BE2C (cell line): ENCODE data around the gene TRAPPC11.

Experiments used
- DNase-seq: peaks from one replicate; pipeline ENCODE4 v3.0.0-alpha.2; 2020
- H3K27me3 ChIP-seq: fragments of 250-450 bp; sonication (Bioruptor Pico); 2 replicates; pipeline ENCODE4 v1.5.1; 2020; ENCODE audit warnings: mild to moderate bottlenecking
- H3K36me3 ChIP-seq: fragments of 250-450 bp; sonication (Bioruptor Pico); 2 replicates; pipeline ENCODE4 v1.5.1; 2020; ENCODE audit warnings: mild to moderate bottlenecking
- H3K4me1 ChIP-seq: fragments of 250-450 bp; sonication (Bioruptor Pico); 2 replicates; pipeline ENCODE4 v1.5.1; 2020
- H3K4me3 ChIP-seq: 2 replicates; pipeline ENCODE4 v1.5.1; 2011; ENCODE audit warnings: low read depth, low read length
- H3K9me3 ChIP-seq: fragments of 250-450 bp; sonication (Bioruptor Pico); 2 replicates; pipeline ENCODE4 v1.5.1; 2020
- CTCF ChIP-seq: IDR thresholded peaks from 2 replicates; pipeline ENCODE4 v1.5.1; 2012; ENCODE audit warnings: mild to moderate bottlenecking, low read depth, low read length

TRAPPC11 gene

GRCh38 chr4:183635741-183636140 is 23.4 kb upstream of the TRAPPC11 start:
- H3K9me3 ChIP-seq: no peaks in the 10 kb centered on the region
- H3K4me1 ChIP-seq: no peaks in the 10 kb centered on the region
- TF ChIP-seq CTCF: no peak
- no peaks in the 10 kb centered on the region; the same call in 1 of the 2 replicates for H3K36me3 ChIP-seq
- H3K27me3 ChIP-seq: no peaks in the 10 kb centered on the region
- H3K4me3 ChIP-seq: no peak overlapping the region
- DNase-seq: no peak

GRCh38 chr4:183636503-183636902 is 22.6 kb upstream of the TRAPPC11 start:
- H3K9me3 ChIP-seq: no peaks in the 10 kb centered on the region
- no peaks in the 10 kb centered on the region for H3K4me1 ChIP-seq
- no peak overlapping the region for H3K4me3 ChIP-seq
- H3K27me3 ChIP-seq: no peaks in the 10 kb centered on the region
- H3K36me3 ChIP-seq: no peaks in the 10 kb centered on the region; the same call in 1 of the 2 replicates
- no peak for DNase-seq
- no peak for TF ChIP-seq CTCF

GRCh38 chr4:183636923-183637322 is 22.2 kb upstream of the TRAPPC11 start:
- no peak for DNase-seq
- TF ChIP-seq CTCF: no peak
- Histone ChIP-seq H3K9me3 (no peaks in the 10 kb centered on the region), H3K36me3 (no peaks in the 10 kb centered on the region; the same call in 1 of the 2 replicates), H3K27me3 (no peaks in the 10 kb centered on the region), H3K4me1 (no peaks in the 10 kb centered on the region), H3K4me3 (no peak overlapping the region)

GRCh38 chr4:183637461-183637860 is 21.6 kb upstream of the TRAPPC11 start:
- Histone ChIP-seq H3K4me3 (no peak overlapping the region), H3K4me1 (no peaks in the 10 kb centered on the region), H3K27me3 (no peaks in the 10 kb centered on the region), H3K9me3 (no peaks in the 10 kb centered on the region), H3K36me3 (no peaks in the 10 kb centered on the region; the same call in none of the 2 replicates)
- TF ChIP-seq CTCF: no peak
- DNase-seq: no peak

- peaks cover under 1% of the 10 kb centered on the region for H3K36me3 ChIP-seq
- H3K9me3 ChIP-seq: no peaks in the 10 kb centered on the region
- H3K4me1 ChIP-seq: no peaks in the 10 kb centered on the region
- H3K27me3 ChIP-seq: no peaks in the 10 kb centered on the region
- DNase-seq: no peak
- no peak overlapping the region for H3K4me3 ChIP-seq
- TF ChIP-seq CTCF: no peak
Measured at GRCh38 chr4:183638436-183638835, 20.7 kb upstream of the TRAPPC11 start.

- TF ChIP-seq CTCF: no peak
- Histone ChIP-seq H3K9me3 (no peaks in the 10 kb centered on the region), H3K4me1 (no peaks in the 10 kb centered on the region), H3K36me3 (peaks cover 8% of the 10 kb centered on the region), H3K4me3 (no peak overlapping the region), H3K27me3 (no peaks in the 10 kb centered on the region)
- no peak for DNase-seq
Measured at GRCh38 chr4:183639291-183639690, 19.8 kb upstream of the TRAPPC11 start.
